GM18526 (cell line): Measurements from ENCODE around the gene NXPH4.
A peak's percentile ranks its signal among the peaks of the same experiment; 100 is the strongest.

Source experiments
- POLR2A ChIP-seq: IDR thresholded peaks from 3 replicates; pipeline ENCODE4 v1.6.1; 2011; ENCODE audit not compliant: insufficient read length; ENCODE audit errors: extremely low read depth

Gene NXPH4

DNA sequence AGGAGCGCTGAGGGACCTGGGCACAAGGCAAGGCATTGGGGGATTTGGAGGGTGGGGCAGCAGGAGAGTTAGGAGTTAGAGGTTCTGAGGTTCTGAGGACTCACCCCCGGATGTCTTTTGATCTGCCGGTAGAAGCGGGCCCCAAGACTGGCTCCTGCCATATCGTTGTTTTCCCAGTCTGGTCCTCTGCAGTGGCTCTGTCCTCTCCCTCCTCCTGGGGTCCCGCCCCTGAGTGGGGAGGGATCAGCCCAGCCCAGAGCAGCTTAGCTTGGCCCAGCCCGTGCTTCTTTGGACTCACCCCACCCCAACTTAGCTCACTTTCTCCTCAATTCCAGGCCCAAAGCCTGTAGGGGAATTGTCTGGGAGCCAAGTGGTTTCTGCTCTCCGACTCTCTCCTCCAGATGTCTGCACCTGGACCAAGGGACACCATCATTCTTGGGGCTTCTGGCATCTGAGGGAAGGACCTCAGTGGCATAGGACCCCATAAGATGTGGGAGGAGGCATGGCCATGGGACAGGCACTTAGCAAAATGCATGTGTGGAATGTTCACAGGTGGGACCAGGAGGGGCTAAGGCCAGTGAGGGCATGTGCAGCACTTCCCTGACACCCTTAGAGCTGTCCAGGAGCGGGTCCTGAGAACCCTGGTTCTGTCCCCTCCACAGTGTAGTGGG lies 20.5 kb downstream of the NXPH4 start:
- no peak for TF ChIP-seq POLR2A

DNA sequence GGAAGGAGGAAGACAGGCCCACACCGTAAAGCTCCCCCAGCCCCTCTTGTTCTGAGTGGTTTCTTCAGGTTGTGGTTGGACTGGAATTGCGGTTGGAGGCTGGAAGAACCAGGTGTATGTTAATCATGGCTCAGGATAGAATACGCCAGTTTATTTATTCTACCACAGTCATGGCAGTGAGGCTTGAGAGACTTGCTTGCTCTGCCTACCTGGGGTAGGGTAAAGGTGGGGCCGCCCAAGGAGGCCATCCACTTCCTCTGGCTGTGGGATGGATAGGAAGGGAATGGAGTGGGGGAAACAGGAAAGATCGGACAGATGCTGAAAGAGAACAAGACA lies 21.0 kb downstream of the NXPH4 start:
- TF ChIP-seq POLR2A: no peak

DNA sequence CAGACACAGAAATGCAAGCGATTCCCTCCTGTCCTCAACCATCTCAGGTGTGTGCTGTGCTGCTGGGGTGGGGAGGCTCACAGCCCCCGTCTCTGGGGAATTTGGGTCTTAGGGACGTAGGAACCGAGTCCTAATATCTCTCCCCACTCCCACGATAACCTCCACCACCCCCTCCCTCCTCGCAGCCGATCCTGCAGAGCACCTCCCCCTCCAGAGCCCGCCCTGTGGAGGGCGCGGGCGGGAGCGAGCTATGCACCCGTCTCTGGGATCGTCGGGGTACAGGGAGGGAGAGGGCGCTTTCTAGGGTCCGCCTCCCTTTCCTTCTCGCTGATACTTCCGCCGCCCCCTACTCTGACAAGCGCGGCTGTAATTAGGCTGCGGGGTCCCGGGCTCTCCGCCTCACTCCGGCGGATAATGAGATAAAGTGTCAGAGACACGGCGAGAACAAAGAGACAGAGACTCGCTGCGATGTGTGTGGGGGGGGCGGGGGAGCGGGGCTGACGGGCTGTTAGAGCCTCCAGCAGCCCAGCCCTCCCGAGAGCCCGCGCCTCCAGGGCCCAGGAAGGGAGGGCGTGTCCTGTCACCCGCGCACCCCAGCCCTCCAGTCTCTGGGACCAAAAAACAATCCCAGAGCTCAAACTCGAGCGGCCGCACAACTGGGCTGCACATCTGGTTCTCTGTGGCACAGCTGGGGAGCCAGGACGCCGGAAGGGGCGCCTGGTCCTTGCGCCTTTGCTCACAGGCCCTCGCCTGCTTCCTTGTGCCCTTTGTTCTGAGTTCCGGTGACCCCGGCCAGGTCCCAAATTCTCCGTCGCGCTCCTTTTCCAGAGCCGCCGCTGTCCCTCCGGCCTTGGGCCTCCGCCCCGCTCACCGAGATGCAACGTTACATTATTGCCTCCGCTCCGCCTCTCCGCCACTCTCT lies 21.6 kb downstream of the NXPH4 start:
- TF ChIP-seq POLR2A: no peak

DNA sequence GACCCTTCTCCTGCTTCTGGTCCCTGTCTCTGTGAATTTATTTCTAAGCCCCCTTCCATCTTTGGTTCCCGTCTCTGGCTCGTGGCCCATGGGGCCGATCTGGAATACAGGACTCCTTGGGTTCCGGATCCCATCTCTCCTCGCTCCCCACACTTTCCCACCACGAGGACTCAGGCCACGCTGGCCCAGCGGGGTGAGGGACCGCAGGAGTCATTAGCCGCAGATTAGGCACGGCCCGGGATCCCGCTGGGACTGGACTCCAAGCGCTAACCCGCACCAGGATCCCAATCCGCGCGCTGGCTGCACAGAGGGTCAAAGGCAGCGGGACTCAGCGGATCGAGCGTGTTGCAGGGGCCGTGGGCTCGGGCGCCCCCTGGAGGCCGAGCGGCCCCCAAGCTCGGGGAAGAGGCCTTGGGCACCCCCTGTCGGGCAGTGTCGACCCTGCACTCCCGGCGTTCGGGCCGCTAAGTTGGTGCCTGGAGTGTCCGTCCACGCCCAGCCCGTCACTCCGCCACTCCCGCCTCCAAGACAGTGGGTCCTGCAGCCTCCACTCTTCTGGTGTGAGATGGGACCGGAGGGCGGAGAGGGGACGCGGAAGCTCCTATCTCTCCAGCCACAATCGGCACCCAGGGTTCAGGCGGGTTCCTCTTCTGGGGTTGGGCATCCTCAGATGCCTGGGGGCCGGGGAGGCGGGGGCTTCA lies 22.4 kb downstream of the NXPH4 start:
- TF ChIP-seq POLR2A: peak; percentile 20

DNA sequence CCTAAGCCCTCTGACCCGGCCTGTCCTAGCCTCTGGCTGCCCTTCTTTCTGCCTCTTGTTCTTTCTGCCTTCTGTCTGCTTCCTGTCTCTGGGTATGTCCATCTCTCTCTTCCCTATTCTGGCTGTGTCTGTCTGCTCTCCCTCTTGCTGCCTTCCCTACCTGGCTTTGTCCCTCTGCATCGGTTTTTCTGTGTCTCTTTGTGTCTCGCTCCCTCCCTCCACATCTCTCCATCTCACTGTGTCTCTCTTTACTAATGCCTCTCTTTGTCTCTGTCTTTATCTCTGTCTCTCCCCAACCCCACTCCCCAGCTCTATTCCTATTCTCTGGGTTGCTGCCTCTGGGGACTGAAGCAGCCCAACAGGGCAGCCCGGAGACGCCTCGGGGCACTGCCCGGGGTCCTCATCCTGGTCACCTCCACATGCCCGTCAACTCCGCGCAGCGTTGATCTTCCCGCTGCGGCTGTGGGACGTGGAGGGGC lies 23.0 kb downstream of the NXPH4 start:
- TF ChIP-seq POLR2A: no peak

DNA sequence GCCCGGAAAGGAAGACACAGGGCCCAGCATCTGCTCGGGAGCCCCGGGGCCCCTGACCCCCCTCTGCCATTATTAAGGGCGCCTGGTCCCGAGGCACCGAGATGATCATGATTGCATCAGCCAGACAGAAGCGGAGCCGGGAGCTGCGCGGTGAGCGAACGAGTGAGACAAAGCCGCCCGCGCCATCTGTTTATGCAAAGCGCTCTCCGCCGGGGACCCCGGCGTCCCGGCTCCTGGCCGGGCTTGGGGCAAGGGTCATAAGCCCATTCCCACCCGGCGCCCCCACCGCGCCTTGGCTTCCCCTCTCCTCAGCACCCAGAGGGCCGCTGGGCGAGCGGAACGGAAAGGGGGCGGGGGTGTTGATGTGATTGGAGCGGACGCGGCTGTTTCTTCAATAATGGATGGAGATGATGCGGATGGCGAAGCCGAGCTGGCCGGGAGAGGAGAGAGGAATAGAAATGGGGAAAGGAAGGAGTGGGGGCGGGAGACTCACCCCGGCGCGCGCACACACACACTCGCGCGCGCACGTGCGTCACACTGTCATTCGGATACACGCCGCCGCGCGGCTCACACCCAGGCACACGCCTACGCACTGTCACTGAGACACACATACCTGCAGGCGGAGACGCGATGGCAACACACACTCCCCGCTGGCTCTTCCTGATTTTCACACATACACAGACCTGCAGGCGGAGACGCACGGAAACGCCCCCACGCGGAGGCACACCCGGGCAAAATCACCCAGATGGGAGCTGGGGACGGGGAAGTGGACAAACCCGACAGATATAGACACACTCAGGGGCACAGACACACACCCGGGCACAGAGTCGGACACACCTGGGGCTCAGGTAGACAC lies 23.7 kb downstream of the NXPH4 start:
- peak; percentile 25 for TF ChIP-seq POLR2A

DNA sequence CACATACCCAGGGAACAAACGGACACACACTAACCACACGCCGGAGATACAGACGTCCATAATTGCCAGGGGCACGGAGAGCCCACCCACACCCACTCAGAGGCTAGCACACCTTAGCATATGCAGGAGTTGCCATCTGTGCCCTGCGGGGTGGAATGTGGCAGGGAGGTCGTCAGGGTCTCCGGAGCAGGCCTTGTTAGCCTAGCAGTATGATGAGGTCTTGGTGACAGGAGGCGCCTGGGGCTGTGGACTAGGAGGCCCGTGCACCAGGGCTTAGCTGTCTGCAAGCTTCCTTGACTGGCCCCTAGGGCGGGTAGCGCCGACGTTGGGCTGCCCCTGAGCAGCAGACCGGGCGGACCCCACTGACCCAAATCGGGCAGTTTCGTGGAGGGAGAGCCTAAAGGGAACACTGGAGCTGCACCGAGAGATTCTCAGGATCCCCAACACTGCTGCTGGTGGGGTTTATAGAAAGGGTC lies 24.4 kb downstream of the NXPH4 start:
- TF ChIP-seq POLR2A: no peak

DNA sequence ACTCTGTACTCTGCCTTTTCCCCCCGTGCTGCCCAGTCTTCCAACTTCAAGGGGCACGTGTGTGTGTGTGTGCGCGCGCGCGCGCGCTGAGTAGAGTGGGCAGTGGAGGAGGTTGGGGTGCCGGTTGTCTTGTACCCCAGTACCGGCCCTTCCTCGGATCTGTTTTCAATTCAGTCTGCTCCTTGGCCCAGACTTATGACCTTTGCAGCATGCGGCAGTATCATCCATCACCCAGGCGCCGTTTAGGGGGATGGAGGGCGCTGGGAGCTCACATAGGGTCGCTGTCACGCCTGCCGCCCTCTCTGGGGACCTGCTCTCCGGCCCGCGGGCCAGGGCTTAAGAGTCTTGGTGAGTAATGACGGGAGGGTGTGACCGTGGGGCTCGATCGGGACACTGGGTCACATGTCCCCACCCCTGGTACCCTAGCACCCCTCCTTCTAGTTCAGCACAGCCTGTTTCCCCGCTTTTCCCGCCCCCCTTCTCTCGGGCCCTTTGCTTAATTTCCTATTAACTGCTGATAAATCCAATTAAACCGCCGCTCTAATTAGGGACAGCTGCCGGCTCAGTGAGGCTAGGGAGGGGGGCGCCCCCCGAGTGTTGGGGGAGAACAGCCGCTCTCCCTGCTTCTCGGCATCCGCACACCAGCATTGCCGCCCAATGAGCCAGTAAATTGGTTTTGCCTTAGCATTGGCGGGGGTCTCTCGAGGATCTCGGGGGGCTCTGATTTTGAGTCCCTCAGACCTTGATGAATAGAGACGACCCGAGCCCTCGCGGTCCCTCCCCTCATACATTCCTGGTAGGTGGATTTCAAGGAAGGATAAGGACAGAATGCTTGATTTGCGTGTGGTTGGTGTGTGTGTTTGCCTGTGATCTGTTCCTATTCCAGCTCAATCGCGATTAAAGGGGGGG lies 25.1 kb downstream of the NXPH4 start:
- no peak for TF ChIP-seq POLR2A

DNA sequence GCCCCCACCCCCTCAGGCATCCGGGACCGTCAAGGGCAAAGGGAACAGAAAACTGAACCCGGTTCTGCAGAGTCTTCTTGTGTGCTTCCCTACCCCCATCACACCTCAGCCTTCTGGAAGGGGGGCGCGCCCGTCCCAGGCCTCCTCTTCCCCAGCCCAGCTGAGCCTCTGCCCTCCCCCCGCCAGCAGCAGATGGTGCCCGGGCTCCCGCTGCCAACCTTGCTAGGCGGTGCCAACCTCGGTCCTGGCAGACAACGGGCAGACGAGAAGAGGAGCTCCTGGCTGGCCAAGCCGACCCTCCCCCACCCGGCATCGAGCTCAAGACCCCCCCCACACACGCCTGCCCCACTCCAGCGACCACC lies 25.7 kb downstream of the NXPH4 start:
- no peak for TF ChIP-seq POLR2A

DNA sequence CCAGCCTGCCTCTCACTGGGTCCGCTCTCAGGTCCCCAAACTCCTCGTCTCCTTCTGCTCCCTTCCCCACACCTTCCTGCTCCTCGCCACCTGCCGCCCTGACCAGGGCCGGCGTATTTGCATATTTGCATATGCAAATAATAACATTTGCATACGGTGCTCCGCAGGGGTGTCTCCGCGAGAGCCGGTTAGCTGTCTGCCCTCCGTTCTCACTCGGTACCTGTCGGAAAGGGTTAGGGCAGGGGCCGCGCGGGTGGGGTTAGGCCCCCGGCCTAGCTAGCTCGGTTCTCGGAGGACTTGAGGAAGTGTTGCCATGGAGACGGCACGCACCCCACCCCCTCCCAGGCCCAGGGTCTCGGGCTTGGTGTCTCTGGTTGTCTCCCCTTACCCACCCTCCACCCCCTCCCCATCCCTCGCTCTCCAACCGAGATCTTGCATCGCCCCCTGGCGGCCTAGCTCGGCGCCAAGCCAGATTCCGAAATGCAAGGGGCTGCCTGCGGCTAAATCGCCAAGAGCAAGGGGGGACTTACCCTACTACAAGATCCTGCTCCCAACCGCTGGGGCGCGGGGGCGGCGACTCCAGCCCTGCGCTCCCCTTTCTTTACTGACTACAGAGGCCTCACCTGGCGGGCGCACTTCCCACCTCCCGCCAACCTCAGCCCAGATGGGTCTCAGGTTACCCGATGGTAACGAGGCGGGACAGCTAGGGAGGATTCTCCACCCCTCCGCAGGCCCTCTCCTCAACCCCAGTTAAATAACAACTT lies 26.3 kb downstream of the NXPH4 start:
- no peak for TF ChIP-seq POLR2A

DNA sequence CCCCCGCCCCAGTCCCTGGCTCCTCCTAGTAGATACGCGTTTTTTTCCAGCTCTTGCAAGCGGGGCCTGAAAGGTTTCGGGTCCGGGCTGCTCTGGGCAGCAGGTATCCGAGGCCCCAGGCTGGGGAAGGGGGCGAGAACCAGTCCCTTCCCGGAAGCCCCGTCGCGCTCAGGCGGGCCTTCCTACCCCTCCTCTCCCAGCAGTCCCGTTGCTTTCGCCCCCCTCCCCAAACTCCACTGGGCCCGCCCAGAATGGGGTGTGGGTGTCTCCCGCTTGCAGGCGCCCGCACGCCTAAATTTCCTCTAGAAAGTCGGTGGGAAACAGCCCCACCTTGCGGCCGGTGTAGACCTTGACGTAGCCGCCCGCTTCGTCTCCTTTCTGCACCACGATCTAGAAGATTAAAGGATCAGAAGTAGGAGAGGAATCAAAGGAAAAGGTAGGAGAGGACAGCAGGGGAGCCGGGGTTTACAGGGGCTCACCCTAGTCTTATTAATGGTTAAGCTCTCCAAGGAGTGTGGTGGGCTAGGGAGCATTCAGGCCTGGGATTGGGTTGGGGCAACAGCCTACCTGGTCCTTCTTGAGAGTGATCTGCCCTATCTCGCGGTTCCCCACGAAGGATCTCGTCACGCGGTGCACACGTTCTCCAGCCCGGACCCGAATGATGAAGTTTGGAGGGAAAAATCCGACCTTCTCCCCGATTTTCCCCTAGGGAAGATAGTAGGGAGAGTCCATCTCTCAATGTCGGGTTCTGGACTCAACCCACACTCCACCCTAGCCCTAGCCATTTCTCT lies 27.1 kb downstream of the NXPH4 start:
- TF ChIP-seq POLR2A: no peak

DNA sequence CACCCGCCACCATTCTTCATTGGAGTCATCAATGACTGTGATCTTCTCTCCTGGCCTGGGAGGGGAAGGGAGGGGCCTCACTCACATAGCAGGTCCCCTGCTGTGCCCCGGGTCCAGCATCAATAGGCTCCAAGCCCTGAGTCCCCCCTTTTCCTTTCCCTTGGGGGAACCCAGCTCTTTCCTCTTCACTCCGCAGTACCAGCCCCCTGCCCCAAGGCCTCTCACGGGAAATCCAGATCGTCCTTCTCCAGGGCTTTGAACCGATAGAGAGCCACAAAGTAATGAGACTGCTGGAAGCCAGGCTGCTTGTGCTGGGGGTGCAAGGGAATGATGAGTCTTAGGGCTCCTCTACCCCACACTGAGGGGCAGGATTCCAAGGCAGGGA lies 27.7 kb downstream of the NXPH4 start:
- TF ChIP-seq POLR2A: no peak

DNA sequence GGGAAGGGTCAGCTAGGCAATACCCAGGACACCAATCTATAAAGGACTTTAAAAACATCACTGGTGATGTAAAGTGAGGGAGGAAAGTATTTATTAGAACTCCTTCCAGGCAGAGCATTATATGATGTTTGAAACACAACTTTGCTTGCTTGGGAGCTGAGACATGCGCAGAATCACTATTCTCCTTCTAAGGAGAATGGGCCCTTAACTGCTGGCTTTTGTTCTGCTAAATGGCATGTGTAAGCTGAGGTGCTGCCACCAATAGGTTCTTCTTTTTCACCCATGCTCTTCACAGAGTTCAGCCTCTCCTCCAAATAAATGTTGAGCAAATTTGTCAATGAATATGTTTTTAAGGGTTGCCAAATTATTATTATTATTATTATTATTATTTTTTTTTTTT lies 30.4 kb downstream of the NXPH4 start:
- TF ChIP-seq POLR2A: no peak
